Natural killer cell (primary cell): ENCODE measurements around the gene NUAK1. TPM values are rescaled to one million over a fixed set of nuclear protein-coding genes. Genes with fewer than 3 reads are reported as not detected.

Experiments used
- ATAC-seq, 3 donors: fragments of 150-1000 bp in 2 of 3; fragments of 200-7000 bp in 1 of 3; cut with Tn5 transposase; 1 replicate in 1 of 3; 2 replicates in 2 of 3; pipeline ENCODE4 v1.10.0; 2021; ENCODE audit warnings: mild to moderate bottlenecking in 2 of 3, moderate library complexity in 2 of 3
- DNase-seq, 2 donors: peaks; one replicate each; pipeline versions ENCODE4 v3.0.0 to v3.0.0-alpha.2; 2013 to 2021; ENCODE audit warnings: mixed read lengths in 1 of 2
- H3K27ac ChIP-seq: one replicate; pipeline ENCODE4 v1.5.1; 2013; ENCODE audit warnings: mild to moderate bottlenecking, low read length
- H3K27me3 ChIP-seq: one replicate; pipeline ENCODE4 v1.6.1; 2013; ENCODE audit warnings: low read length; ENCODE audit not compliant: control insufficient read depth, insufficient read depth
- H3K36me3 ChIP-seq: one replicate; pipeline ENCODE4 v1.6.1; 2013; ENCODE audit warnings: low read length; ENCODE audit not compliant: control insufficient read depth, insufficient read depth
- H3K4me1 ChIP-seq: one replicate; pipeline ENCODE4 v1.6.1; 2013; ENCODE audit warnings: low read length; ENCODE audit not compliant: control insufficient read depth, insufficient read depth
- H3K4me3 ChIP-seq: one replicate; pipeline ENCODE4 v1.5.1; 2013; ENCODE audit warnings: low read length
- H3K9me3 ChIP-seq: one replicate; pipeline ENCODE4 v1.6.1; 2013; ENCODE audit warnings: low read length; ENCODE audit not compliant: control insufficient read depth, insufficient read depth
- H3K27ac Mint-ChIP-seq, 2 donors: one replicate each; pipeline ENCODE4 v1.8.0; 2022; ENCODE audit warnings: mild to moderate bottlenecking in 2 of 2, mixed read lengths in 2 of 2, moderate library complexity in 1 of 2
- H3K27me3 Mint-ChIP-seq, 2 donors: one replicate each; pipeline ENCODE4 v1.8.0; 2022; ENCODE audit warnings: low read depth in 2 of 2, mixed read lengths in 2 of 2
- H3K36me3 Mint-ChIP-seq: one replicate; pipeline ENCODE4 v1.8.0; 2022; ENCODE audit warnings: mixed read lengths
- H3K4me1 Mint-ChIP-seq, 2 donors: one replicate each; pipeline ENCODE4 v1.8.0; 2022; ENCODE audit warnings: mixed read lengths in 2 of 2
- H3K4me3 Mint-ChIP-seq: one replicate; pipeline ENCODE4 v1.8.0; 2022; ENCODE audit warnings: mild to moderate bottlenecking, moderate library complexity, mixed read lengths
- H3K9me3 Mint-ChIP-seq, 2 donors: one replicate each; pipeline ENCODE4 v1.8.0; 2022; ENCODE audit warnings: mixed read lengths in 2 of 2
- CTCF ChIP-seq: fragments of 200-600 bp; IDR thresholded peaks from one replicate; pipeline ENCODE4 v1.8.0; 2022; ENCODE audit warnings: antibody characterized with exemption
- WGBS: methylation state at CpG from one replicate; pipeline ENCODE4 v1.1.7; 2013; ENCODE audit warnings: missing lambda C conversion rate; ENCODE audit not compliant: insufficient coverage; 5-methylcytosine and 5-hydroxymethylcytosine counted together
- intact Hi-C: fragments of 100-400 bp; cut with micrococcal nuclease; formaldehyde crosslinking; loops from one replicate; pipeline ENCODE4 v1.14.2; 2022
- total RNA-seq, 4 donors: library from RNA; stranded (reverse); fragments of 120-200 nt in 1 of 4; gene quantifications; one replicate each; pipeline versions ENCODE4 v1.2.3 to v1.2.4, GENCODE V29; 2013 to 2022

Gene NUAK1
- total RNA-seq, 3 donors from 2014 or later (not counting 1 experiment from before 2014, with no cell fraction given), result 1.4 to 10.9 (median 3.4) TPM

DNA sequence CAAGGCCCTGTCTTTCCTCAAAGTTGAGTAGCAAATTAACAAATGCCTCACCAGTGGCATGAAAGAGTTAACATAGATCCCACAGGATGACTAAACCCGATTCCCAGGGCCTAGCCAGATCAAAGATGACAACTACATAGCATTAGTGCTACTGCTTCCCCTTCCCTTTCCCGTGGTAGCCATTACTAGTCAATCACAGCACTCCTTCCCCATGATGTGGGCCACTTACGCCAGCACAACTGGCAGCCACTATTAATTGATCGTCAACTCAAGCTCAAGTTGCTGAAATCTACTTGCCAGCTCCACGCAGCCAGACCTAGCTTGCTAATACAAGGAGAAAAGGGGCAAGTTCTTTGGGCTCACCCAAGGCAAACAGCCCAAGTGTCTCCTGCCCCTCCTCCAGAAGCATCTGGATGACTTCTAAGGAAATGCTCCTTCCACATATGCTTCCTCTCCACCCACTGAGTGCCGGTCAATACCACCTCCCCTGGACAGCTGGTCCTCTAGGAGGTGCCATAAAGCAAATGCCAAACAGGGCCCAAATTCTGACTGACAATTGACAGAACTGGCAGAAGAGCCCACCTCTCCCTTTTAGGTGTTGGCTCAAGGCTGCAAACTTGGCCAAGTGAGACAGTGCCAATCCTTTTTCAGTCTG, 72.6 kb downstream of the NUAK1 start:
- Mint-ChIP-seq H3K27ac (no peak overlapping the region), H3K36me3 (no peaks in the 10 kb centered on the region), H3K4me3 (no peak overlapping the region), H3K4me1 (no peaks in the 10 kb centered on the region), H3K27me3 (peaks cover 0 to 10% of the 10 kb centered on the region in 2 donors), H3K9me3 (no peaks in the 10 kb centered on the region)
- ATAC-seq, result no peak
- no peak for DNase-seq
- no peaks in the 10 kb centered on the region for H3K27me3 ChIP-seq
- 59% methylated on average over 6 of the region's 6 CpGs for WGBS
- no peak overlapping the region for H3K4me3 ChIP-seq
- H3K27ac ChIP-seq, result no peak overlapping the region
- H3K36me3 ChIP-seq, result no peaks in the 10 kb centered on the region
- intact Hi-C loops, result no loop called here
- H3K4me1 ChIP-seq, result no peaks in the 10 kb centered on the region
- no peak for TF ChIP-seq CTCF
- H3K9me3 ChIP-seq, result no peaks in the 10 kb centered on the region

- Histone ChIP-seq H3K27me3 (no peaks in the 10 kb centered on the region), H3K36me3 (no peaks in the 10 kb centered on the region), H3K27ac (no peak overlapping the region), H3K9me3 (no peaks in the 10 kb centered on the region), H3K4me3 (no peak overlapping the region), H3K4me1 (no peaks in the 10 kb centered on the region)
- no peak for TF ChIP-seq CTCF
- WGBS, result 69% methylated on average over 1 of the region's 1 CpG
- no peak overlapping the region for H3K27ac Mint-ChIP-seq
- intact Hi-C loops, result no loop called here
- H3K9me3 Mint-ChIP-seq, result no peaks in the 10 kb centered on the region
- no peak for ATAC-seq
- no peaks in the 10 kb centered on the region for H3K4me1 Mint-ChIP-seq
- no peaks in the 10 kb centered on the region for H3K36me3 Mint-ChIP-seq
- H3K27me3 Mint-ChIP-seq, result peaks cover 0 to 10% of the 10 kb centered on the region in 2 donors
- DNase-seq, result no peak
- no peak overlapping the region for H3K4me3 Mint-ChIP-seq
These were observed 73.2 kb downstream of the NUAK1 start for GRCh38 chr12:106065506-106065905.

- no peaks in the 10 kb centered on the region for H3K9me3 Mint-ChIP-seq
- H3K27ac Mint-ChIP-seq, result no peak overlapping the region
- ATAC-seq, result no peak
- peaks cover 0 to 10% of the 10 kb centered on the region in 2 donors for H3K27me3 Mint-ChIP-seq
- Histone ChIP-seq H3K4me3 (no peak overlapping the region), H3K27ac (no peak overlapping the region), H3K36me3 (no peaks in the 10 kb centered on the region), H3K4me1 (no peaks in the 10 kb centered on the region), H3K27me3 (no peaks in the 10 kb centered on the region), H3K9me3 (no peaks in the 10 kb centered on the region)
- DNase-seq, result no peak
- TF ChIP-seq CTCF, result no peak
- intact Hi-C loops, result no loop called here
- H3K36me3 Mint-ChIP-seq, result no peaks in the 10 kb centered on the region
- no peak overlapping the region for H3K4me3 Mint-ChIP-seq
- WGBS, result 100% methylated on average over 2 of the region's 2 CpGs
- H3K4me1 Mint-ChIP-seq, result no peaks in the 10 kb centered on the region
These were observed 74.1 kb downstream of the NUAK1 start for GRCh38 chr12:106064721-106065021.
